HG03378 (cell line): ENCODE measurements around the gene ZNF200.
"Not testable (repeated sequence)": the region's sequence is repeated elsewhere in the genome, so short reads cannot be mapped to it uniquely, and the experiment has no call there.

Experiments used
- ATAC-seq: cut with Tn5 transposase; IDR thresholded peaks from one replicate; pipeline ENCODE4 v1.9.1; 2021; ENCODE audit warnings: mild to moderate bottlenecking, moderate library complexity; ENCODE audit not compliant: unreplicated experiment

ZNF200 gene

DNA sequence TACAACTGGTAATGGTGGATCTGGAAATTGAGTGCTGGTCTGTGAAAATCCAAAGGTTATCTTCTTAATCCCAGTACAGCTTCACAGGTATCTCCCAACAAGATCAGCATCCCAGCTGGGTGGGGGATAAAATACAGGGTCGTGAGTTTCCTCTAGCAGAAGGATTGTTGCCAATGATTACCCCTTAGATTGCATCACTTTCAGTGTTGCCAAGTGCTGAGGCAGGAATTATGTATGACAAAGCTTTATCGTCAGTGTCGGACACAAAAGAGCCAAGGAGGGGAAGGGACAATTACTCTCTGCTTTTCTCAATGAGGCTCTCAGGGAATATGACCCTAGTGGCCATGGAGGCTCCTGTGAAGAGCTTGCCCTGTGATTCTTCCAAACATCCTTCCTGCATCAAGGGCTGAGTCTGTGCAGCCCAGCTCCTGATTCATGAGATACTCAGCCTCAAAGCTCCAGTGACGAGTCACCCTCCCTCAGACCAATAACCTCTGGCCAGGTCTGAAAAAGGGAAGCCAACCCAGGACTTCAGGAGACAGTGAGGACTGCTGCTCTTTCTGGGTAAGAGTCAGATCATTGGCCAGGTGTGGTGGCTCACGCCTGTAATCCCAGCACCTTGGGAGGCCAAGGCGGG lies 31.9 kb downstream of the ZNF200 start:
- ATAC-seq: no peak

GRCh38 chr16:3198334-3199072 lies 36.5 kb downstream of the ZNF200 start:
- ATAC-seq: no peak

- not testable (repeated sequence) for ATAC-seq
Observed at GRCh38 chr16:3197694-3198333, 37.1 kb downstream of the ZNF200 start.

DNA sequence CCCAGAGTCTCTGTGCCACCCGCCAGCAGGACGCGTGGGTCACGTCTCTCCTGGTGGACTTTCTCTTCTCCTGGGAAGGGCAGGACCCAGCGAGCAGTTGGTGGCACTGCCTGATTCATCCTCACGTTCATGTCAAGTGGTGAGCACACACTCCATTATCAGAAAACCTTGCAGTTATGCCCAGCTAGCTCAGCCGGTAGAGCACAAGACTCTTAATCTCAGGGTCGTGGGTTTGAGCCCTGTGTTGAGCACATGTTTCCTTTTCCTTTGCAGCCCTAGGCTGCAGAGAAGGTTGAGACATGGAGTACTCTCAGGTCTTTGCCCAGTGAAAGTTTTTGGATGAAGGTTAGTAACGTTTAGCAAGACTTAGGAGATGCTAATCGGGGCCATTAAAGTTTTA lies 39.0 kb downstream of the ZNF200 start:
- ATAC-seq: no peak

DNA sequence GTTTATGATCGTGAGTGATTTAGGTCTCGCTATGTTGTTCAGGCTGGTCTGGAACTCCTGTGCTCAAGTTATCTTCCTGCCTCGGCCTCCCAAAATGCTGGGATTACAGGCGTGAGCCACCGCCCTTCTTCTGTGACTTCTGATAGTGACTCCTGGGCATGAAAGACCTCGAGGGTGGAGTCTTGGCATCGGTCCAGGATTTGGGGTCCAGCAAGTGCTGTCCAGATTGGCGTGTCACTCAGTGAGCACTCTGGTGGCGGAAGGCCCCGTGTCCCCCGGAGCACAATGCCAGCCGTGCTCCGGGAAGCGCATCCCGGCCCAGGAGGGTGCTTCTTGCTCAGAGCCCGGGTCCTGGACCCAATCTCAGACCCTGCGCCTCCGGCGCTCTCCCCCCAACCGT lies 40.2 kb downstream of the ZNF200 start:
- no peak for ATAC-seq

- ATAC-seq: no peak
Observed at GRCh38 chr16:3193221-3194212, 41.4 kb downstream of the ZNF200 start.

DNA sequence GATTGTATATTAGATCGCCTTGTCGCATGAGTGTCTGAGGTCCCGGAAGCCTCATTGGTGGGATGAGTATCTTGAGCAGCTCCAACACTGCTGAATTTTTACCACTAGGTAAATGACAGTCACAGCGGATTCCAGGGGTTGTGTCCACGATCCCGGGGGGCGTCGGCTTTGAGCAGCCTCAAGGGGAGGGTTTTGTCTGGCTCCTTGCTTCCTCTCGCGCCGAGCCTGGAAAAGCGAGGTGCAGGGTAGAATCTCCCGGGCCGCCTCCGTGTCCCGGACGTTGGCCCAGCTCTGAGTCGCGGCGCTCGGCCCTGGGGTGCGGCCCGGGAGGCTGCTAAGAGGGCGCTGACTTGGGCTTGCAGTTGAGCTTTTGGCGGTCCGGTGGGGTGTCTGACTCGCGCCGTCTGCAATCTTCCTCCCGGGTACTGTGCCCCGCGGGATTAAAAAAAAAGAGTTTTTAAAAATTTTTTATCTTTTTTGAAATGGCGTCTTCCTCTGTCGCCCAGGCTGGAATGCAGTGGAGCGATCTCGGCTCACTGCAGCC lies 42.4 kb downstream of the ZNF200 start:
- ATAC-seq: no peak

- ATAC-seq: no peak
Observed at GRCh38 chr16:3190949-3191353, 44.0 kb downstream of the ZNF200 start.

DNA sequence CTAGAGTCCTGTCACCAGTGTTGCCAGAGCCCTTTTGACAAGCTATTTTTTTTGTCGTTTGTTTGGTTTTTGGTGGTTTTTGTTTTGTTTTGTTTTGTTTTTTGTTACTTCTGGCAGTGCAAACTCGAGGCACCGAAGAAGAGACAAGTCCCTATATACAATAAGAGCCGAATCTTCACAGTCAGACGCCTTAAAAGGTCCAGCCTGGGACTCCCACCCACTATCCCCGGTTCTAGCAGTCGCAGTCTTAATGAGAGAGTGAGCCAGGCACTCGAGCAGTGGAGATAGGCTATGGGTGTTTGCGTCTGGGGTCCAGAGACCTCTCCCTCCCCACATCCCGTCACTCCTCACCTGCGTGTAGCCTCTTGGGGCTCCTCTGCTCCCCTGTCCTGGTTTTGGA lies 45.1 kb downstream of the ZNF200 start:
- ATAC-seq: no peak

GRCh38 chr16:3188925-3189825 lies 45.8 kb downstream of the ZNF200 start:
- no peak for ATAC-seq

- ATAC-seq: no peak
Observed at GRCh38 chr16:3188675-3188924, 46.4 kb downstream of the ZNF200 start.

DNA sequence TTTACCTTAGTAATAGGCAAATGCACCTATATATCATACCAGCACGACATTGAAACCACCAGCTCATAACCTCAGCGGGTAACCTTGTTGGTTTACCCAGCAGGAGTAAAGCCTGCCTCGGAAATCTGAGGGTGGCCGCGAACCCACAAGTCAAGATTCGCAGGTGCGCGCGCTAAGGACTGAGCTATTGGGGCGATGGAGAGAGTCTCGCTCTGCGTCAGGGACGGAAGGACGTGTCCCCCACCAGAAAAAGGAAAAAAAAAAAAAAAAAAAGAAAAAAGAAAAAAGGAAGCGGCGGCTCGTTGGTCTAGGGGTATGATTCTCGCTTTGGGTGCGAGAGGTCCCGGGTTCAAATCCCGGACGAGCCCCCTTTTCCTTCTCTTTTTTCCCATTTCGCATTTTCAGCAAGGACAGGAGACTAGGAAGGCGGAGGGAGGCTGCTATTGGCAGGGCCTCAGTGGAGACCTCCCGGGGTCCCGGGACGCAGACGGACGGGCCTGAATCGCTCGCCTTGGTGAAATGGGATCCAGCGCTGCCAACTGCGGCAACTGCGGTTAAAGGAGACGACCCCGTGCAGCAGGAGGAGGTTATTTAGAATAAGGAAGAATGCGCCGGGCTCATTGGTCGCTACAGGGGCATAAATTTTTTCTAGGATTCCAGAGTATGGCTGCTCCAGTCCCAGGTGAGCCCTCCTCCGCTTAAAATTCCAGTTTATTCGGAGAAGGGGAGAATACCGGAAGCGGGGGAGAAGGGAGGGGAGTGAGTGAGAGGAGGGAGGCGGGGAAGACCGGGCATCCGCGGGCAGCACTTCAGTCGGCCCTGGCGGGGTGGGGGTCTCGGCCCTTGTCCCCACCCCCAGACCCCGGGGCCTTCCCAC lies 46.9 kb downstream of the ZNF200 start, which contains the start of gene OR1F1:
Gene OR1F1 (plus strand): TSS at position 407 of the 877 bp plus-strand sequence.
- no peak for ATAC-seq

- no peak for ATAC-seq
Observed at GRCh38 chr16:3186946-3187690, 47.8 kb downstream of the ZNF200 start.

- ATAC-seq: no peak
Observed at GRCh38 chr16:3183445-3184139, 51.4 kb downstream of the ZNF200 start.

DNA sequence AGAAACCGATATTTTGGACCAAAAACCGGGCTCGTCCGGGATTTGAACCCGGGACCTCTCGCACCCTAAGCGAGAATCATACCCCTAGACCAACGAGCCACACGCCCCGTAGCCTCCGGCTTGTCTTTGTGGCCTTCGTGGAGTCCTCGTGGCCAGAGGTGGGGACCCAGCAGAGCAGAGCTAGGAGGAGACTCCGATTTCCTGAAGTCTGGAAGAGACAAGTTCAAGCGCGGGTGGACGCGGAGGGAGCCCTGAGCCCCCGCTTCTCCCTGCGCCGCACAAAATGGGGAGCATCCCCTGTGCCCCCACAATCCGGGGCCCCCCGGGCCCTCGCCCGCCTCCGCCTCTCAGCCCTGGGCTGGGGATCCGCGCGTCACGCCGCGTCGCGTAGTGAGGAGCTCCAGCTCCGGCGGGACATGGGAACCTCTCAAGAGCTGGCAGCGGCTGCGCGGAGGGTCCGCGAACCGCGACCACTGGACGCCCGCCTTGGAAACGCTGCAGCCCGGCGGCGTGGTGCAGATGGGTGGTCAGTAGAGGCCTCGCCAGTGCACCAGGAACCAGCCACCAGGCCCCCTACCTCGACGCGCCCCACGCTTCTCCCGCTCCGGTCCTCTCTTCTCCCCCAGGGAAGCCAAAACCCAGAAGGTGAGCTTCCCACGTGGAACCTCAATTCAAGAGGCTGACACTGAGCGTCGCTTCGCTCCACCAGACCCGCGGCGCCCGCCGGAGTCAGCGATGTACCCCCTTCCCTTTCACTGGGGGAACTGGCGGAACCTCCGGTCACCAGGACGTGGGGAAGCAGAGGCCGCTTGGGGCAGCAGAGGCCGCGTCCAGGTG lies 52.1 kb downstream of the ZNF200 start:
- ATAC-seq: no peak

GRCh38 chr16:3182293-3182607 lies 52.7 kb downstream of the ZNF200 start:
- ATAC-seq: not testable (repeated sequence)

GRCh38 chr16:3180445-3180878 lies 54.5 kb downstream of the ZNF200 start:
- ATAC-seq: no peak
